HL-60/S4 treated with retinoic acid at 250 ng/mL for 4 days and 3 days (cell line): ENCODE results near the gene SHISA5.
"Not testable (repeated sequence)": the region's sequence is repeated elsewhere in the genome, so short reads cannot be mapped to it uniquely, and the experiment has no call there.

Source experiments
- in situ Hi-C: fragments of 300-500 bp; cut with MboI; formaldehyde crosslinking; loops from 2 replicates; pipeline ENCODE4 v1.7.0; 2022; ENCODE audit warnings: low sequenced_read_pairs

SHISA5 gene

GRCh38 chr3:48521635-48522034 lies 17.7 kb upstream of the SHISA5 start:
- in situ Hi-C loops: no loop called here

GRCh38 chr3:48519277-48519643 lies 15.3 kb upstream of the SHISA5 start:
- in situ Hi-C loops: no loop called here

GRCh38 chr3:48518638-48519276 lies 14.8 kb upstream of the SHISA5 start:
- in situ Hi-C loops: no loop called here

- in situ Hi-C loops: no loop called here
These were observed 14.1 kb upstream of the SHISA5 start for GRCh38 chr3:48518069-48518468.

- in situ Hi-C loops: no loop called here
These were observed 12.6 kb upstream of the SHISA5 start for GRCh38 chr3:48516571-48516970.

- in situ Hi-C loops: no loop called here
These were observed 10.7 kb upstream of the SHISA5 start for GRCh38 chr3:48514431-48515227.

GRCh38 chr3:48511551-48511950 lies 7.6 kb upstream of the SHISA5 start:
- in situ Hi-C loops: no loop called here

GRCh38 chr3:48507256-48508061 lies 3.5 kb upstream of the SHISA5 start:
- in situ Hi-C loops: no loop called here

GRCh38 chr3:48505968-48506504 lies 2.1 kb upstream of the SHISA5 start:
- in situ Hi-C loops: no loop called here

GRCh38 chr3:48505146-48505545 lies 1.2 kb upstream of the SHISA5 start:
- in situ Hi-C loops: no loop called here

- in situ Hi-C loops: no loop called here
These were observed 448 bp downstream of the SHISA5 start for GRCh38 chr3:48503401-48504050.

- in situ Hi-C loops: no loop called here
These were observed 1.2 kb downstream of the SHISA5 start for GRCh38 chr3:48502728-48503168.

- in situ Hi-C loops: no loop called here
These were observed 1.9 kb downstream of the SHISA5 start for GRCh38 chr3:48502121-48502520.

GRCh38 chr3:48501196-48501595 lies 2.8 kb downstream of the SHISA5 start:
- in situ Hi-C loops: no loop called here

GRCh38 chr3:48500656-48501055 lies 3.3 kb downstream of the SHISA5 start:
- in situ Hi-C loops: no loop called here

GRCh38 chr3:48493203-48493501 lies 10.8 kb downstream of the SHISA5 start:
- in situ Hi-C loops: no loop called here

- in situ Hi-C loops: no loop called here
These were observed 11.3 kb downstream of the SHISA5 start for GRCh38 chr3:48492461-48493202.

- in situ Hi-C loops: no loop called here
These were observed 17.0 kb downstream of the SHISA5 start for GRCh38 chr3:48486952-48487351.

- in situ Hi-C loops: not testable (repeated sequence)
These were observed 21.2 kb downstream of the SHISA5 start for GRCh38 chr3:48482822-48483221.

- in situ Hi-C loops: not testable (repeated sequence)
These were observed 23.1 kb downstream of the SHISA5 start for GRCh38 chr3:48480891-48481290.
